Daoy (cell line): ENCODE data around the gene SOS1. TPM values are rescaled to one million over a fixed set of nuclear protein-coding genes. Genes with fewer than 3 reads are reported as not detected.
"Not testable (repeated sequence)": the region's sequence is repeated elsewhere in the genome, so short reads cannot be mapped to it uniquely, and the experiment has no call there.

Experiments used
- DNase-seq: peaks from one replicate; pipeline ENCODE4 v3.0.0-alpha.2; 2015; ENCODE audit warnings: low read depth
- total RNA-seq: library from RNA; depleted of rRNA; stranded (reverse); fragments of >200 nt; shearing (Covaris generic); gene quantifications from 2 replicates; pipeline ENCODE4 v1.2.3, GENCODE V29; 2014

Gene SOS1
- total RNA-seq, 1 experiment from 2014 or later = 6.6 TPM

GRCh38 chr2:39099870-39100728 is 20.8 kb downstream of the SOS1 start:
- DNase-seq = peak; percentile 11

- DNase-seq = no peak
Measured at GRCh38 chr2:39099310-39099869, 21.5 kb downstream of the SOS1 start.

GRCh38 chr2:39095624-39096023 is 25.2 kb downstream of the SOS1 start:
- DNase-seq = no peak

- no peak for DNase-seq
Measured at GRCh38 chr2:39094717-39095363, 26.0 kb downstream of the SOS1 start.

- DNase-seq = no peak
Measured at GRCh38 chr2:39093218-39093898, 27.5 kb downstream of the SOS1 start.

GRCh38 chr2:39091543-39091942 is 29.3 kb downstream of the SOS1 start:
- no peak for DNase-seq

- no peak for DNase-seq
Measured at GRCh38 chr2:39091063-39091462, 29.8 kb downstream of the SOS1 start.

- DNase-seq = peak; percentile 3
Measured at GRCh38 chr2:39080152-39080551, 40.7 kb downstream of the SOS1 start.

- DNase-seq = no peak
Measured at GRCh38 chr2:39069890-39070465, 50.9 kb downstream of the SOS1 start.

- DNase-seq = peak; percentile 28
Measured at GRCh38 chr2:39069136-39069515, 51.7 kb downstream of the SOS1 start.

GRCh38 chr2:39068299-39069135 is 52.3 kb downstream of the SOS1 start:
- no peak for DNase-seq

- no peak for DNase-seq
Measured at GRCh38 chr2:39065616-39066015, 55.2 kb downstream of the SOS1 start.

GRCh38 chr2:39062320-39062719 is 58.5 kb downstream of the SOS1 start:
- no peak for DNase-seq

GRCh38 chr2:39061280-39061679 is 59.6 kb downstream of the SOS1 start:
- DNase-seq = no peak

- DNase-seq = peak; percentile 6
Measured at GRCh38 chr2:39059366-39059952, 61.4 kb downstream of the SOS1 start.

- no peak for DNase-seq
Measured at GRCh38 chr2:39058101-39058500, 62.8 kb downstream of the SOS1 start.

- DNase-seq = not testable (repeated sequence)
Measured at GRCh38 chr2:39052665-39053064, 68.2 kb downstream of the SOS1 start.

GRCh38 chr2:39050109-39050508 is 70.7 kb downstream of the SOS1 start:
- DNase-seq = no peak

GRCh38 chr2:39039072-39039471 is 81.8 kb downstream of the SOS1 start:
- no peak for DNase-seq

GRCh38 chr2:39033980-39034379 is 86.9 kb downstream of the SOS1 start:
- DNase-seq = no peak

- no peak for DNase-seq
Measured at GRCh38 chr2:39027421-39027820, 93.4 kb downstream of the SOS1 start.
